ENCODE measurements around the gene CAMK2G. TPM values are rescaled to one million over a fixed set of nuclear protein-coding genes. Genes with fewer than 3 reads are reported as not detected.

The CAMK2G gene
- total RNA-seq, 2 donors from 2014 or later = 78.8 to 149 TPM

DNA sequence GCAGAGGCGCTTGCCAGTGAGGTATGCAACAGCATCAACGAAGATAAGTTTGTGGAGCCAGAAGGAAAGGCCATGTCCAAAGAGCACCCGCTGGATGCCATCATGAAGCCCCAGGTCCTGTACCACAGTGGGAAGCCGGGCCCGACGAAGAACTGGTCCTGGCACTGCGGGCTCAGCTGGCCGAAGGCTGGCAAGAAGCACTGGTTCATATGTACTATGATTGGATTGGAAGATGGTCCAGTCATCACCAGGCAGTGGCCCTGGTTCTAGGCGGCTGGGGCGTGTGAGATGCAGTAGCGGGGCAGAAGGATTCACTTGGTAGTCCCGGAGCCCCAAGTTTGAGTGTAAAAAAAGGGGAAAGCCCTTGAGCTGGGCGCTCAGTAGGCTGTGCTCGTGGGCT lies 66.9 kb downstream of the CAMK2G start:
- no peak for DNase-seq (ENCODE audit: low spot score)
- no peaks in the 10 kb centered on the region for H3K9me3 ChIP-seq
- peaks cover 54% of the 10 kb centered on the region for H3K36me3 ChIP-seq
- no peaks in the 10 kb centered on the region for H3K27me3 ChIP-seq (replicated peaks; ENCODE audit: insufficient read depth)
- no peak overlapping the region for H3K4me3 ChIP-seq
- peaks cover 12 to 29% of the 10 kb centered on the region in 2 donors for H3K4me1 ChIP-seq (ENCODE audit: control insufficient read depth in 1 of 2, low read depth in 2 of 2)
- no peak for ATAC-seq (ENCODE audit: insufficient number of reproducible peaks, low FRiP score, low read depth)
- TF ChIP-seq, protein P1, sequence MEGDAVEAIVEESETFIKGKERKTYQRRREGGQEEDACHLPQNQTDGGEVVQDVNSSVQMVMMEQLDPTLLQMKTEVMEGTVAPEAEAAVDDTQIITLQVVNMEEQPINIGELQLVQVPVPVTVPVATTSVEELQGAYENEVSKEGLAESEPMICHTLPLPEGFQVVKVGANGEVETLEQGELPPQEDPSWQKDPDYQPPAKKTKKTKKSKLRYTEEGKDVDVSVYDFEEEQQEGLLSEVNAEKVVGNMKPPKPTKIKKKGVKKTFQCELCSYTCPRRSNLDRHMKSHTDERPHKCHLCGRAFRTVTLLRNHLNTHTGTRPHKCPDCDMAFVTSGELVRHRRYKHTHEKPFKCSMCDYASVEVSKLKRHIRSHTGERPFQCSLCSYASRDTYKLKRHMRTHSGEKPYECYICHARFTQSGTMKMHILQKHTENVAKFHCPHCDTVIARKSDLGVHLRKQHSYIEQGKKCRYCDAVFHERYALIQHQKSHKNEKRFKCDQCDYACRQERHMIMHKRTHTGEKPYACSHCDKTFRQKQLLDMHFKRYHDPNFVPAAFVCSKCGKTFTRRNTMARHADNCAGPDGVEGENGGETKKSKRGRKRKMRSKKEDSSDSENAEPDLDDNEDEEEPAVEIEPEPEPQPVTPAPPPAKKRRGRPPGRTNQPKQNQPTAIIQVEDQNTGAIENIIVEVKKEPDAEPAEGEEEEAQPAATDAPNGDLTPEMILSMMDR (IDR thresholded peaks at IDR 0.05) = no peak
- H3K27ac ChIP-seq = no peak overlapping the region

DNA sequence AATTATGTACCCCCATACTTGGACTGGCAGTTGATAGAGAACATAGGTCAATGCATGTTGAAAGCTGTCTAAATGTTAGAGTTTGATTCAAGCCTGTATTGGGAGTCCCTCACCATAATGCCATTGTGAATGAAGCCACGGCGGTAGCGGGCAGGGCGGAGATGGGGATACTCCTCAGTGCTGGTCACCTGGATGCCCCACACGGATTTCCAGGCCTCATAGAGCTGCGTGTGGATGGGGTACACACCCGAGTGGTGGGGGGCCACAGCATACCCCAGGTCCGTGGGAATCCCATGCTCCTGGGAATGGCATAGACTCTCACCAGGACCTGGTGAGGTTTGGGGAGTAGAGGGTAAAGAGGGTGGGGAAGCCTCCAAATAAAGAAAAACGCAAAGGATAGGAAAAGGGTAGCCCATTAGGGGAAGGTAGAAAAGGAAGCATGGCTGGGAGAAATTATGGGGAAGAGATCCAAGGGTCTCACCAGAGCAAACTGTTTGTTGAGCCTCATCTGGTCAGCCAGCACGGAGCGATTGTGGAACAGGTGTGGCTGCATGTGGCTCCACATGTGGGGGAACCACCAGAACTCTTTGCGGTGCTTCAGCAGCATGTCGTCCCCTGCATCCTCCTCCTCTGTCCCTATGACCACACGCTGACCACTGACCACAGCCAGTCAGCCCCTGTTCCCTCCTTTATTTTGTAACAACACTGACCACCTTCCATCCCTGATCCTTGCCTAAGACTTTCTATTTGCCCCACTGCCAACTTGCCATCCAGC lies 68.0 kb downstream of the CAMK2G start:
- Histone ChIP-seq H3K4me3 (no peak overlapping the region), H3K36me3 (peaks cover 65% of the 10 kb centered on the region), H3K4me1 (ENCODE audit: control insufficient read depth in 1 of 2, low read depth in 2 of 2) (peaks cover 12 to 29% of the 10 kb centered on the region in 2 donors), H3K9me3 (no peaks in the 10 kb centered on the region), H3K27me3 (replicated peaks; ENCODE audit: insufficient read depth) (no peaks in the 10 kb centered on the region), H3K27ac (no peak overlapping the region)
- TF ChIP-seq, protein P1 (IDR thresholded peaks at IDR 0.05) = no peak
- ATAC-seq (ENCODE audit: insufficient number of reproducible peaks, low FRiP score, low read depth) (no peak), DNase-seq (ENCODE audit: low spot score) (no peak)

DNA sequence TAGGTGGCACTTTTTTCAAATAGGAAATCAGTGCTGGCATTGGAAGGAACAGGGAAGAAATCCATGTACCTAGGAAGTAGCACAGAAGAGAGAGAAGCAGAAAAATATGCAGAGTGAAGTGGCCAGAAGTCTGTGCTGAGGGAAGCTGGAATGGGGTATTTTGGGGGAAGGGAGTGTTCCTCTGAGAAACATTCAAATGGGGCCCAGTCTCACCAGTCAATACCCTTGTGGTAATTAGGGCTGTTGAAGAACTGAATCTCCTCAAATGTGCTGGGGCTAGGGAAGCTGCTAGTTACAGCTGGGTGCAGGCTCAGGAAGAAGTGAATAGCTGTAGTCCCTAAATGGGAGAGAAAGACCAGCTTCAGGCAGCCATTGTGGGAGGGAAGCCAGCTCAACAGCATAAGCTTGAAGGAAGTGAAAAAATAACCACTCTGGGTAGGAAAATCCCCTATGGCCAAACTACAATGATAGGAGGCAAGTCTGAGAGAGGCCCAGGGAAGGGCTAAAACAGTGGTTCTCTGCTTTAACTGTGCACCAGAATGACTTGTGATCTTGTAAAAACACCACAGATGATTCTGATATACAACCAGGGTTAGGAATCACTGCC lies 70.6 kb downstream of the CAMK2G start:
- ATAC-seq (ENCODE audit: insufficient number of reproducible peaks, low FRiP score, low read depth) (no peak), DNase-seq (ENCODE audit: low spot score) (no peak)
- H3K4me1 ChIP-seq (ENCODE audit: control insufficient read depth in 1 of 2, low read depth in 2 of 2) = peaks cover 4 to 10% of the 10 kb centered on the region in 2 donors
- H3K27ac ChIP-seq = no peak overlapping the region
- H3K27me3 ChIP-seq (replicated peaks; ENCODE audit: insufficient read depth) = no peaks in the 10 kb centered on the region
- TF ChIP-seq, protein P1 (IDR thresholded peaks at IDR 0.05) = no peak
- no peaks in the 10 kb centered on the region for H3K9me3 ChIP-seq
- no peak overlapping the region for H3K4me3 ChIP-seq
- peaks cover 83% of the 10 kb centered on the region for H3K36me3 ChIP-seq

DNA sequence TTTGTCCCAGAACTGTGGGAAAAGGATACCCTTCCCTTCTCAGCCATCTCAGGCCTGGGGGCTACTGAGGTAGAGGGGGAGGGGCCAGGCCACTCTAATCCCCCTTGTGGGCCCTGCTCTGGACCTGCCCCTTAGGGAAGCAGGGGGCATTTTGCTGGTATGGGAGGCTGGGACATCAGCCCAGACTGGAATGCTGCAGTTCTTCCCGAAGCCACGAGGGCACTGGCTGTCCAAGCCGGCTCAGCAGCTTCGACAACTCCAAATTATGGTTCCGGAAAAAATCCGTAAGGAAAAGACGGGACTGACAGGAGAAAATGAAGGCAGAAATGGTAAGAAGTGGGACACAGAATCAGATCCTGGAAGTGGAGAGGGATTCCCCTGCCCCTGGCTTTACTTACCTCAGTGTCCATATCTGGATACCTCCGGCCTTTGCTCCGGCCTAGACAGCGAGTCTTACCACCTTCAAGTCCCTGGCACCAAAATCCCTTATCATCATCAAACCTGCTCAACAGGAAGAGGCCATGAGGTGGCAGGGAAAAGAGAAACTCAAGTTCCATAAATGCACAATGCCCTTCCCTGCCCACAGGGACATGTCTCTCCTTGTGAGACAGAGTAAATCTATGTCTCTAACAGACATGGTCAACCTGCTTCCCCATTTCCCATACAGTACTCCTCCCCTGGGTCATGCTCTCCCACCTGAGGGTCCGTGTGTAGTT lies 71.9 kb downstream of the CAMK2G start:
- ATAC-seq (ENCODE audit: insufficient number of reproducible peaks, low FRiP score, low read depth) (no peak), DNase-seq (ENCODE audit: low spot score) (no peak)
- Histone ChIP-seq H3K4me3 (no peak overlapping the region), H3K4me1 (ENCODE audit: control insufficient read depth in 1 of 2, low read depth in 2 of 2) (peaks cover 4 to 8% of the 10 kb centered on the region in 2 donors), H3K27ac (no peak overlapping the region), H3K36me3 (peaks cover 85% of the 10 kb centered on the region), H3K27me3 (replicated peaks; ENCODE audit: insufficient read depth) (no peaks in the 10 kb centered on the region), H3K9me3 (no peaks in the 10 kb centered on the region)
- TF ChIP-seq, protein P1 (IDR thresholded peaks at IDR 0.05) = peak; percentile 29

DNA sequence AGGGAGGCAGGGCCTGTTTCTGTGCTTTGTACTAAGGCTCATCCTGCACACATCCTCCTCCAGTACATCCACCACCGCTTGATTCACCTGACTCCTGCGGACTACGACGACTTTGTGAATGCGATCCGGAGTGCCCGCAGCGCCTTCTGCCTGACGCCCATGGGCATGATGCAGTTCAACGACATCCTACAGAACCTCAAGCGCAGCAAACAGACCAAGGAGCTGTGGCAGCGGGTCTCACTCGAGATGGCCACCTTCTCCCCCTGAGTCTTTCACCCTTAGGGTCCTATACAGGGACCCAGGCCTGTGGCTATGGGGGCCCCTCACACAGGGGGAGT lies 73.1 kb downstream of the CAMK2G start:
- TF ChIP-seq, protein P1 (IDR thresholded peaks at IDR 0.05) = no peak
- no peak overlapping the region for H3K27ac ChIP-seq
- H3K9me3 ChIP-seq = no peaks in the 10 kb centered on the region
- no peaks in the 10 kb centered on the region for H3K27me3 ChIP-seq (replicated peaks; ENCODE audit: insufficient read depth)
- no peaks in the 10 kb centered on the region for H3K4me1 ChIP-seq (ENCODE audit: control insufficient read depth in 1 of 2, low read depth in 2 of 2)
- H3K4me3 ChIP-seq = no peak overlapping the region
- DNase-seq (ENCODE audit: low spot score) = no peak
- peaks cover 87% of the 10 kb centered on the region for H3K36me3 ChIP-seq
- no peak for ATAC-seq (ENCODE audit: insufficient number of reproducible peaks, low FRiP score, low read depth)
